ENCODE data around the gene HSBP1L1. TPM values are rescaled to one million over a fixed set of nuclear protein-coding genes. Genes with fewer than 3 reads are reported as not detected.

The HSBP1L1 gene
- total RNA-seq, 1 donor from 2014 or later: 7.0 TPM

GRCh38 chr18:79973517-79973916 is 9.1 kb downstream of the HSBP1L1 start:
- H3K36me3 Mint-ChIP-seq (ENCODE audit: insufficient read depth): peaks cover 29% of the 10 kb centered on the region

GRCh38 chr18:79974025-79974654 is 9.7 kb downstream of the HSBP1L1 start:
- no peaks in the 10 kb centered on the region for H3K27me3 Mint-ChIP-seq
- peaks cover 29% of the 10 kb centered on the region for H3K36me3 Mint-ChIP-seq (ENCODE audit: insufficient read depth)
- no peak for TF ChIP-seq CTCF (IDR thresholded peaks at IDR 0.05; ENCODE audit: unreplicated experiment)

More at GRCh38 chr18:79973517-79973916, 9.1 kb downstream of the HSBP1L1 start:
- no peaks in the 10 kb centered on the region for H3K27me3 Mint-ChIP-seq
- no peak overlapping the region for H3K4me3 Mint-ChIP-seq (ENCODE audit: low read depth)
- no peak overlapping the region for H3K27ac Mint-ChIP-seq
- no peak for DNase-seq (ENCODE audit: low spot score, unreplicated experiment)
- H3K9me3 Mint-ChIP-seq (ENCODE audit: low read depth): no peaks in the 10 kb centered on the region
- peaks cover 5% of the 10 kb centered on the region for H3K4me1 Mint-ChIP-seq (ENCODE audit: low read depth)
- no peak for TF ChIP-seq CTCF (IDR thresholded peaks at IDR 0.05; ENCODE audit: unreplicated experiment)

GRCh38 chr18:79975043-79975442 is 10.6 kb downstream of the HSBP1L1 start:
- peaks cover 3% of the 10 kb centered on the region for H3K4me1 Mint-ChIP-seq (ENCODE audit: low read depth)
- no peak for DNase-seq (ENCODE audit: low spot score, unreplicated experiment)
- H3K27ac Mint-ChIP-seq: no peak overlapping the region
- no peaks in the 10 kb centered on the region for H3K27me3 Mint-ChIP-seq
- no peak overlapping the region for H3K4me3 Mint-ChIP-seq (ENCODE audit: low read depth)
- TF ChIP-seq CTCF (IDR thresholded peaks at IDR 0.05; ENCODE audit: unreplicated experiment): no peak
- peaks cover 27% of the 10 kb centered on the region for H3K36me3 Mint-ChIP-seq (ENCODE audit: insufficient read depth)
- H3K9me3 Mint-ChIP-seq (ENCODE audit: low read depth): no peaks in the 10 kb centered on the region

More at GRCh38 chr18:79974025-79974654, 9.7 kb downstream of the HSBP1L1 start:
- no peak for DNase-seq (ENCODE audit: low spot score, unreplicated experiment)
- no peak overlapping the region for H3K27ac Mint-ChIP-seq
- H3K9me3 Mint-ChIP-seq (ENCODE audit: low read depth): no peaks in the 10 kb centered on the region
- peaks cover 5% of the 10 kb centered on the region for H3K4me1 Mint-ChIP-seq (ENCODE audit: low read depth)
- no peak overlapping the region for H3K4me3 Mint-ChIP-seq (ENCODE audit: low read depth)

GRCh38 chr18:79975985-79976680 is 11.7 kb downstream of the HSBP1L1 start:
- no peak for DNase-seq (ENCODE audit: low spot score, unreplicated experiment)
- no peaks in the 10 kb centered on the region for H3K9me3 Mint-ChIP-seq (ENCODE audit: low read depth)
- H3K4me3 Mint-ChIP-seq (ENCODE audit: low read depth): no peak overlapping the region
- H3K27ac Mint-ChIP-seq: no peak overlapping the region
- no peaks in the 10 kb centered on the region for H3K27me3 Mint-ChIP-seq
- H3K4me1 Mint-ChIP-seq (ENCODE audit: low read depth): peaks cover 8% of the 10 kb centered on the region
- peaks cover 24% of the 10 kb centered on the region for H3K36me3 Mint-ChIP-seq (ENCODE audit: insufficient read depth)
- TF ChIP-seq CTCF (IDR thresholded peaks at IDR 0.05; ENCODE audit: unreplicated experiment): no peak

- TF ChIP-seq CTCF (IDR thresholded peaks at IDR 0.05; ENCODE audit: unreplicated experiment): no peak
Measured at GRCh38 chr18:79979843-79980242, 15.4 kb downstream of the HSBP1L1 start.

More at GRCh38 chr18:79979843-79980242, 15.4 kb downstream of the HSBP1L1 start:
- DNase-seq (ENCODE audit: low spot score, unreplicated experiment): no peak
- Mint-ChIP-seq H3K27ac (peak overlapping the region; percentile 12), H3K9me3 (ENCODE audit: low read depth) (no peaks in the 10 kb centered on the region), H3K4me3 (ENCODE audit: low read depth) (no peak overlapping the region), H3K4me1 (ENCODE audit: low read depth) (peaks cover 9% of the 10 kb centered on the region), H3K36me3 (ENCODE audit: insufficient read depth) (peaks cover 11% of the 10 kb centered on the region), H3K27me3 (no peaks in the 10 kb centered on the region)

All from progenitor cell of endocrine pancreas (in vitro differentiated cells).